ENCODE results near the gene MTUS2. TPM values are rescaled to one million over a fixed set of nuclear protein-coding genes. Genes with fewer than 3 reads are reported as not detected.

Gene MTUS2
- total RNA-seq, 1 experiment from 2014 or later = 6.6 TPM

GRCh38 chr13:29527511-29527910 is 707.4 kb downstream of the MTUS2 start:
- no peak overlapping the region for H3K4me2 ChIP-seq (ENCODE audit: low read depth, low read length, poor library complexity, severe bottlenecking)
- no peaks in the 10 kb centered on the region for H3K4me1 ChIP-seq (ENCODE audit: low read length)
- H3K79me2 ChIP-seq (ENCODE audit: low read length) = peaks cover 11% of the 10 kb centered on the region

GRCh38 chr13:29527916-29528315 is 707.8 kb downstream of the MTUS2 start:
- Histone ChIP-seq H3K9ac (ENCODE audit: low read length) (no peak overlapping the region), H3K9me2 (replicated peaks; ENCODE audit: insufficient read depth, low read length) (no peaks in the 10 kb centered on the region), H3K9me3 (ENCODE audit: low read length) (no peaks in the 10 kb centered on the region), H3K79me2 (ENCODE audit: low read length) (peaks cover 11% of the 10 kb centered on the region), H3K4me2 (ENCODE audit: low read depth, low read length, poor library complexity, severe bottlenecking) (no peak overlapping the region), H4K20me1 (ENCODE audit: insufficient read depth, low read depth, low read length) (no peaks in the 10 kb centered on the region), H2AFZ (ENCODE audit: low read length) (no peak overlapping the region), H3K4me1 (ENCODE audit: low read length) (no peaks in the 10 kb centered on the region), H3K4me3 (ENCODE audit: low read length) (no peak overlapping the region), H3K27ac (ENCODE audit: low read length) (no peak overlapping the region), H3K36me3 (ENCODE audit: insufficient read depth, low read length) (peaks cover 23% of the 10 kb centered on the region; the same call in 1 of the 2 replicates), H3K27me3 (ENCODE audit: low read length) (no peaks in the 10 kb centered on the region)
- no peak for DNase-seq

More at GRCh38 chr13:29527511-29527910, 707.4 kb downstream of the MTUS2 start:
- Histone ChIP-seq H3K9ac (ENCODE audit: low read length) (no peak overlapping the region), H3K36me3 (ENCODE audit: insufficient read depth, low read length) (peaks cover 26% of the 10 kb centered on the region; the same call in 1 of the 2 replicates), H3K9me2 (replicated peaks; ENCODE audit: insufficient read depth, low read length) (no peaks in the 10 kb centered on the region), H3K27ac (ENCODE audit: low read length) (no peak overlapping the region), H4K20me1 (ENCODE audit: insufficient read depth, low read depth, low read length) (no peaks in the 10 kb centered on the region), H3K27me3 (ENCODE audit: low read length) (no peaks in the 10 kb centered on the region), H3K4me3 (ENCODE audit: low read length) (no peak overlapping the region), H3K9me3 (ENCODE audit: low read length) (no peaks in the 10 kb centered on the region), H2AFZ (ENCODE audit: low read length) (no peak overlapping the region)
- no peak for DNase-seq

- Histone ChIP-seq H3K4me3 (ENCODE audit: low read length) (no peak overlapping the region), H3K4me1 (ENCODE audit: low read length) (no peaks in the 10 kb centered on the region), H3K9ac (ENCODE audit: low read length) (no peak overlapping the region), H3K9me3 (ENCODE audit: low read length) (no peaks in the 10 kb centered on the region), H3K4me2 (ENCODE audit: low read depth, low read length, poor library complexity, severe bottlenecking) (no peak overlapping the region), H3K9me2 (replicated peaks; ENCODE audit: insufficient read depth, low read length) (no peaks in the 10 kb centered on the region), H3K79me2 (ENCODE audit: low read length) (peaks cover 20% of the 10 kb centered on the region), H3K36me3 (ENCODE audit: insufficient read depth, low read length) (peaks cover 26% of the 10 kb centered on the region; the same call in 1 of the 2 replicates), H3K27ac (ENCODE audit: low read length) (no peak overlapping the region), H4K20me1 (ENCODE audit: insufficient read depth, low read depth, low read length) (no peaks in the 10 kb centered on the region), H2AFZ (ENCODE audit: low read length) (no peak overlapping the region), H3K27me3 (ENCODE audit: low read length) (no peaks in the 10 kb centered on the region)
- no peak for DNase-seq
These were observed 709.6 kb downstream of the MTUS2 start for GRCh38 chr13:29529754-29530153.

- H3K79me2 ChIP-seq (ENCODE audit: low read length) = peaks cover 19% of the 10 kb centered on the region
- H3K9me3 ChIP-seq (ENCODE audit: low read length) = no peaks in the 10 kb centered on the region
- no peak overlapping the region for H2AFZ ChIP-seq (ENCODE audit: low read length)
These were observed 710.8 kb downstream of the MTUS2 start for GRCh38 chr13:29530901-29531300.

GRCh38 chr13:29532116-29532515 is 712.0 kb downstream of the MTUS2 start:
- no peak overlapping the region for H3K4me3 ChIP-seq (ENCODE audit: low read length)
- no peaks in the 10 kb centered on the region for H3K9me3 ChIP-seq (ENCODE audit: low read length)
- no peak for DNase-seq
- H3K27ac ChIP-seq (ENCODE audit: low read length) = no peak overlapping the region
- H4K20me1 ChIP-seq (ENCODE audit: insufficient read depth, low read depth, low read length) = peaks cover 4% of the 10 kb centered on the region; the same call in 1 of the 2 replicates
- no peak overlapping the region for H3K4me2 ChIP-seq (ENCODE audit: low read depth, low read length, poor library complexity, severe bottlenecking)
- no peak overlapping the region for H2AFZ ChIP-seq (ENCODE audit: low read length)
- peaks cover 28% of the 10 kb centered on the region for H3K79me2 ChIP-seq (ENCODE audit: low read length)
- H3K27me3 ChIP-seq (ENCODE audit: low read length) = no peaks in the 10 kb centered on the region
- H3K9ac ChIP-seq (ENCODE audit: low read length) = no peak overlapping the region
- peaks cover 37% of the 10 kb centered on the region; the same call in 1 of the 2 replicates for H3K36me3 ChIP-seq (ENCODE audit: insufficient read depth, low read length)
- H3K9me2 ChIP-seq (replicated peaks; ENCODE audit: insufficient read depth, low read length) = no peaks in the 10 kb centered on the region
- no peaks in the 10 kb centered on the region for H3K4me1 ChIP-seq (ENCODE audit: low read length)

More at GRCh38 chr13:29530901-29531300, 710.8 kb downstream of the MTUS2 start:
- Histone ChIP-seq H3K36me3 (ENCODE audit: insufficient read depth, low read length) (peaks cover 30% of the 10 kb centered on the region; the same call in 1 of the 2 replicates), H3K4me3 (ENCODE audit: low read length) (no peak overlapping the region), H3K4me2 (ENCODE audit: low read depth, low read length, poor library complexity, severe bottlenecking) (no peak overlapping the region), H3K9ac (ENCODE audit: low read length) (no peak overlapping the region), H3K9me2 (replicated peaks; ENCODE audit: insufficient read depth, low read length) (no peaks in the 10 kb centered on the region), H4K20me1 (ENCODE audit: insufficient read depth, low read depth, low read length) (no peaks in the 10 kb centered on the region), H3K27ac (ENCODE audit: low read length) (no peak overlapping the region), H3K27me3 (ENCODE audit: low read length) (no peaks in the 10 kb centered on the region), H3K4me1 (ENCODE audit: low read length) (no peaks in the 10 kb centered on the region)
- DNase-seq = no peak

- no peak for DNase-seq
These were observed 712.7 kb downstream of the MTUS2 start for GRCh38 chr13:29532821-29533220.

GRCh38 chr13:29534083-29534482 is 713.9 kb downstream of the MTUS2 start:
- Histone ChIP-seq H2AFZ (ENCODE audit: low read length) (no peak overlapping the region), H4K20me1 (ENCODE audit: insufficient read depth, low read depth, low read length) (peaks cover 22% of the 10 kb centered on the region; the same call in 1 of the 2 replicates), H3K27ac (ENCODE audit: low read length) (no peak overlapping the region), H3K4me3 (ENCODE audit: low read length) (no peak overlapping the region), H3K9ac (ENCODE audit: low read length) (no peak overlapping the region), H3K27me3 (ENCODE audit: low read length) (no peaks in the 10 kb centered on the region), H3K4me1 (ENCODE audit: low read length) (no peaks in the 10 kb centered on the region), H3K36me3 (ENCODE audit: insufficient read depth, low read length) (peaks cover 34% of the 10 kb centered on the region; the same call in 1 of the 2 replicates), H3K9me3 (ENCODE audit: low read length) (no peaks in the 10 kb centered on the region), H3K9me2 (replicated peaks; ENCODE audit: insufficient read depth, low read length) (no peaks in the 10 kb centered on the region), H3K79me2 (ENCODE audit: low read length) (peaks cover 48% of the 10 kb centered on the region), H3K4me2 (ENCODE audit: low read depth, low read length, poor library complexity, severe bottlenecking) (no peak overlapping the region)
- no peak for DNase-seq

More at GRCh38 chr13:29532821-29533220, 712.7 kb downstream of the MTUS2 start:
- Histone ChIP-seq H3K4me2 (ENCODE audit: low read depth, low read length, poor library complexity, severe bottlenecking) (no peak overlapping the region), H3K79me2 (ENCODE audit: low read length) (peaks cover 35% of the 10 kb centered on the region), H2AFZ (ENCODE audit: low read length) (no peak overlapping the region), H3K9me2 (replicated peaks; ENCODE audit: insufficient read depth, low read length) (no peaks in the 10 kb centered on the region), H3K27ac (ENCODE audit: low read length) (no peak overlapping the region), H3K9me3 (ENCODE audit: low read length) (no peaks in the 10 kb centered on the region), H3K9ac (ENCODE audit: low read length) (no peak overlapping the region), H3K4me3 (ENCODE audit: low read length) (no peak overlapping the region), H3K36me3 (ENCODE audit: insufficient read depth, low read length) (peaks cover 37% of the 10 kb centered on the region; the same call in 1 of the 2 replicates), H3K4me1 (ENCODE audit: low read length) (no peaks in the 10 kb centered on the region), H4K20me1 (ENCODE audit: insufficient read depth, low read depth, low read length) (peaks cover 11% of the 10 kb centered on the region; the same call in 1 of the 2 replicates), H3K27me3 (ENCODE audit: low read length) (no peaks in the 10 kb centered on the region)

GRCh38 chr13:29535663-29536655 is 715.8 kb downstream of the MTUS2 start:
- Histone ChIP-seq H3K79me2 (ENCODE audit: low read length) (peaks cover 66% of the 10 kb centered on the region), H4K20me1 (ENCODE audit: insufficient read depth, low read depth, low read length) (peaks cover 34% of the 10 kb centered on the region; the same call in 1 of the 2 replicates)
- no peak for DNase-seq

More at GRCh38 chr13:29535663-29536655, 715.8 kb downstream of the MTUS2 start:
- Histone ChIP-seq H3K27ac (ENCODE audit: low read length) (no peak overlapping the region), H3K4me2 (ENCODE audit: low read depth, low read length, poor library complexity, severe bottlenecking) (no peak overlapping the region), H3K9ac (ENCODE audit: low read length) (no peak overlapping the region), H3K9me2 (replicated peaks; ENCODE audit: insufficient read depth, low read length) (no peaks in the 10 kb centered on the region), H3K27me3 (ENCODE audit: low read length) (no peaks in the 10 kb centered on the region), H3K4me3 (ENCODE audit: low read length) (no peak overlapping the region), H3K4me1 (ENCODE audit: low read length) (no peaks in the 10 kb centered on the region), H3K9me3 (ENCODE audit: low read length) (no peaks in the 10 kb centered on the region), H2AFZ (ENCODE audit: low read length) (no peak overlapping the region), H3K36me3 (ENCODE audit: insufficient read depth, low read length) (peaks cover 19% of the 10 kb centered on the region; the same call in 1 of the 2 replicates)

All from Karpas-422 (cell line).